GM18873 (cell line): ENCODE measurements around the gene HEXIM2.

ENCODE experiments used
- ATAC-seq: cut with Tn5 transposase; IDR thresholded peaks from one replicate; pipeline ENCODE4 v1.9.1; 2021; ENCODE audit warnings: mild to moderate bottlenecking, moderate library complexity, moderate number of reproducible peaks; ENCODE audit not compliant: unreplicated experiment, low FRiP score

HEXIM2 gene

GRCh38 chr17:45162025-45162687 lies 481 bp downstream of the HEXIM2 start:
- ATAC-seq = no peak

- no peak for ATAC-seq
Observed at GRCh38 chr17:45164734-45165269, 3.1 kb downstream of the HEXIM2 start.

DNA sequence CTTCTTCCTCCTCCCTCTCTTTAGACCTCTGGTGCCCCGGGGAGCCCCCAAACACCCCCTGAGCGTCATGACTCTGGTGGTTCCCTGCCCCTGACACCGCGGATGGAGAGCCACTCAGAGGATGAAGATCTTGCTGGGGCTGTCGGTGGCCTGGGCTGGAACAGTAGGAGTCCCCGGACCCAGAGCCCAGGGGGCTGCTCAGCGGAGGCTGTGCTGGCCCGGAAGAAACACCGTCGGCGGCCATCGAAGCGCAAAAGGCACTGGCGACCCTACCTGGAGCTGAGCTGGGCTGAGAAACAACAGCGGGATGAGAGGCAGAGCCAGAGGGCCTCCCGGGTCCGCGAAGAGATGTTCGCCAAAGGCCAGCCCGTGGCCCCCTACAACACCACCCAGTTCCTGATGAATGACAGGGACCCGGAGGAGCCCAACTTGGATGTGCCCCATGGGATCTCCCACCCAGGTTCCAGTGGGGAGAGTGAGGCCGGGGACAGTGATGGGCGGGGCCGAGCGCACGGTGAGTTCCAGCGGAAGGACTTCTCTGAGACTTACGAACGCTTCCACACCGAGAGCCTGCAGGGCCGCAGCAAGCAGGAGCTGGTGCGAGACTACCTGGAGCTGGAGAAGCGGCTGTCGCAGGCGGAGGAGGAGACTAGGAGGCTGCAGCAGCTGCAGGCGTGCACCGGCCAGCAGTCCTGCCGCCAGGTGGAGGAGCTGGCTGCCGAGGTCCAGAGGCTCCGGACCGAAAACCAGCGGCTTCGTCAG lies 7.5 kb downstream of the HEXIM2 start:
- ATAC-seq = no peak

- ATAC-seq = no peak
Observed at GRCh38 chr17:45170280-45170930, 8.7 kb downstream of the HEXIM2 start.

- no peak for ATAC-seq
Observed at GRCh38 chr17:45170931-45171337, 9.3 kb downstream of the HEXIM2 start.

DNA sequence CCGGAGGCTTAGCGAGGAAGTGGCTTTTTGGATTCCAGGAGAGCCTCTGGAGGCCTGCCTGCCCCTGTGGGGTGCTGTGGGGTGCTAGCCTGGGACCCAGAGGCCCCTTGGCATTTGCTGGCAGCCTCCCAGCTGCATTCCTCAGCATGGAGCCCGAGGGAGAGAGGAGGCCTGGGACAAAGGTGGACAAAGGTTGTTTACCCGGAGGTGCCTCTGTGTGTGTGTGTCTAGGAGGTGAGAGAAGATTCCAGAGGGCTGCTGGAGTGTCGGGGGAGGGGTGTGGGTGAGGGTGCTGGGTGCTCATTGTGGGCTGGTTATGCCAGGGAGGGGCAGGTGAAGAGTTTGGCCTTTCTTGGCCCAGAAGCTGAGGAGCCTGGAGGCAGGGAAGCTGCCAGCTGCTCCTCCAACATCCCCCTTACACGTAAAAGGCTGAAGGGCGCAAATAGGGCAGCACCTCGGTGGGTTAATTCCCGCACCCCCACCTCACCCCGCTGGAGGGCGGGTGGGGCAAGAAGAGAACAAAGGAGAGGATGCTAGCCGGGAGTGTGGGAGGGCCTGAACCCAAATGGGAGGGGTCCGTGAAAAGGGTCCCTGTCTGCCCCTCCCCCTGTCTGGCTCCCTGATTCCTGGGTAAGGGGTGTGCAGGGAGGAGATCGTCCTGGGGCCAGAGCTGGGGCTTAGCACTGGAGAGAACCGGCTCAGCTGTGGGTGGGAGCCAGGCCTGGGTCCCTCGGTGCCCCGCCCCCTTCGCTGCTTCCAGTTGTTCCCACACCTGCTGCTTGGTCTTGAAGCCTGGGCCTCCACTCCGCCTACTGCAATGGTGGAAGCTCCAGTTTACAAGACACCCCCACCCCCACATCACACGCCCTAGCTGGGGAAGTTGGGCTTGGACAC lies 9.9 kb downstream of the HEXIM2 start:
- ATAC-seq = no peak

DNA sequence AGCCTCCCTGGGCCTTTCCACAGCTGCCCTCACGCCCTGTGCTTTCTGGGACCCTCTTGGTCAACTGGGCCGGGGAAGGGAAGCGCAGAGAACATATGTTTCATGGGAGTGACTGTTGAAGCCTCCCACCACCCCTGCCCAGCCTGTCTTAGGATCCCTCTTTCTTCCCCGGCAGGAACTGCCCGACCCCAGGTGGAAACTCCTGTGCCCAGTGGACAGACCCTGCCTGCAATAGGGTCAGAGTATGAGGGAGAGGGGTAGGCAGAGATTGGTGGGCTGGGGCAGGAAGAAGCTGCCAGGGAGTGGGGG lies 10.5 kb downstream of the HEXIM2 start:
- ATAC-seq = no peak

DNA sequence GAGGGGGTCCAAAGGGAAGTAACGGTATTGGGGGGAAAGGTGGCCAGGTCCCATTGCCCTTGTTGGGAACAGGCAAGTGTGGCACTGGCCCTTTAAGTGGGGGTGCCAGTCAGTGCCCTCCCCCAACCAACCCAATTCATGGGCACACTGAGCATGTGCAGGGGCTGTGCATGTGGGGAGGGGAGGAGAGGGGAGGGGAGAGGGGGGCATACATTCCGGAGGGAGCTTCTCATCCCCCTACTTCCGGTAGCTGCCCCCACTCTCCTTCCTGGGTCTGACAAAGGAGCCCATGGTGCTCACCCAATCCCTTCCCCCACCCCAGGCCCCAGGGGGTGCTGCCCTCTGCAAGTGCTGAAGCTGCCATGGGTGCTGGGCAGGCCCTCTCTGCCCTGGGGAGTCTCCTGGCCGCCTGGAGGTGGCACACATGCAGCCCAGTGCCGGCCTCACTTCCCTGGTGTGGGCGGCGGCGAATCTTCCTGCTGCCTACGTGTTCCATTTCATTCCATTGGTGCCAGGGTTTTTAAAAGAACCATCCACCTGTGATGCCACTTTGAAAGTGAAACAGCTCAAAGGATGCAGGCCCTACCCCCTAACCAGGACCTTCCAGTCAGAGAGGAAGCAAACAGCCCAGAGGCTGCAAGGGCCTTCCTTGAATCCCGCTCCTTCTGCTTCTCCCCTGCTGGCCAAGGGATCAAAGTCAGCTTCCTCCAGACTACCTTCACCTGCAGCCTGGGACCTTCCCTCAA lies 11.0 kb downstream of the HEXIM2 start:
- ATAC-seq = no peak

DNA sequence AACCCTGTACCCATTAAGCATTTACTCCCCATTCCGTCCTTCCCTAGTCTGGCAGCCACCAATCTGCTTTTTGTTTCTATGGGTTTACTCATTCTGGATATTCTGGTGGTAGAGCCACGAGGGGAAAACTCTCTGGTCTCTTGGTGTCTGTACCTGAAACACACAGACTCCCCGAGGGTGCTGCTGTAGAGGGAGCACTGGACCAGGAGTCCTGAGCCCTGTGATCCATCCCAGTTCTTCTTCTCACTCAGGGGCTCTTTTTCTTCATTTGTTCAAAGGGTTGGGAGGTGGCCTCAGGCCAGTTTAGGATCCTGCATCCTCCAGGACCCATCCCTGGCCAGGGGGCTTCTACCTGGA lies 14.1 kb downstream of the HEXIM2 start:
- no peak for ATAC-seq

DNA sequence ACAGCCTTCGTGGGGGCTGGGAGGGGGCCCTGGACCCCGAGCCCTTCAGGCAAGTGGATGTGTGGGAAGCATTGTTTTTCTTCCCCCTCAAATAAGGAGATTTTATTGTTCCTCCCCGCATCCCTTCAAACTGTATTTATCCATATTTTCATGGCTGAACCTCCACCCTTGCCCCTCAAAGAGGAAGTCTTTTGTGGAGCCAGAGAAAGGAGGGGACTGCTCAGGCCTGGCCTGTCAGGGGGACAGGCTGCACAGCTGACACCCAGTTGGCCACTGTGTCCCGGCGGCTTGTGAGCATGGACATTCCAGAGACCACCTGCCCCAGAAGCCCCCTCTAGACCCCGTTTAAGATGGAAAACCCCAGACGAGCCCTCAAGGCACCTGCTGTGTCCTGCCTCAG lies 15.9 kb downstream of the HEXIM2 start:
- ATAC-seq = no peak

DNA sequence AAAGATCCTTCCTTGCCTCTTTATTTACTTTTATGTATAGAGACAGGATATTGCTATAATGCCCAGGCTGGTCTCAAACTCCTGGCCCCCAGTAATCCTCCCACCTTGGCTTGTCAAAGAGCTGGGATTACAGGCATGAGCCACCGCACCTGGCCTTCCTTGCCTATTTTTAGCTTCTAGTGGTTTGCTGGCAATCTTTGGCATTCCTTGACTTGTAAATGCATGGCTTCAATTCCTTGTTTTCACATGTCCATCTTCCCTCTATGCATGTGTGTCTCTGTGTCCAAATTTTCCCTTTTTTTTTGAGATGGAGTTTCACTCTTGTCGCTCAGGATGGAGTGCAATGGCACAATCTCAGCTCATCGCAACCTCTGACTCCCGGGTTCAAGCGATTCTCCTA lies 22.5 kb downstream of the HEXIM2 start:
- ATAC-seq = no peak

DNA sequence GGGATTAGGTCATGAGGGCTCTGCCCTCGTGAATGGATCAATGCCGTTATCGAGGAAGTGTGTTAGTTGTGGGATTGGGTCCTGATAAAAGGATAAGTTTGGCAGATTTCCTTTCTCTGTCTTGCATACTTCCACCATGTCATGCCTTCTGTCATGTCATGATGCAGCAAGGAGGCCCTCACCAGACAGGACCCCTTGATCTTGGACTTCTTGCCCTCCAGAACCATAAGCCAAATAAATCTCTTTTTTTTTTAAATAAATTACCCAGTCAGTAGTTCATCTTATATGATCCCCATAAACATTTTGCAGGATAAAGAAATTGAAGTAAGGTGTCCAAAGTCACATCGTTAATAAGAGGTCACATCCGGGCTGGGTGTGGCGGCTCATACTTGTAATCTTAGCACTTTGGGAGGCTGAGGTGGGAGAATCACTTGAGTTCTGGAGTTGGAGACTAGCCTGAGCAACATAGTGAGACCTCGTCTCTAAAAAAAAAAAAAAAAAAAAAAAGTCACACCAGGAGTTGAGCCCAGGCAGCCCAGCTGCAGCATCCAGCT lies 25.2 kb downstream of the HEXIM2 start:
- ATAC-seq = no peak

GRCh38 chr17:45189009-45189408 lies 27.3 kb downstream of the HEXIM2 start:
- no peak for ATAC-seq

GRCh38 chr17:45190503-45191255 lies 29.0 kb downstream of the HEXIM2 start:
- no peak for ATAC-seq

DNA sequence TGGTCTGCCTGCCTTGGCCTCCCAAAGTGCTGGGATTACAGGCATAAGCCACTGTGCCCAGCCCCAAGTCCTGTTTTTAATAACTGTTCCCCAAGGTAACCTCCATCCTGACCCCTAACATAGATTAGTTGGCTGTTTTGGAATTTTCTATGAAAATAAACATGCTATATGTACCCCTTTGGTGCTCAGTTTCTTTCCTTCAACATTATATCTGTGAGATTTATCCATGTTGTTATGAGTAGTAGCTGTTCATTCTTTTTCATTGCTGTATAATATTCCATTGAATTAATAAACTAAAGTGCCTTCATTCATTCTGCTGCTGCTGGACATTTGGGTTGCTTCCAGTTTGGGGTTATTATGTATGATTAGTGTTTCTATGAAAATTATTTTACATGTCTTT lies 33.7 kb downstream of the HEXIM2 start:
- no peak for ATAC-seq

GRCh38 chr17:45197108-45197507 lies 35.4 kb downstream of the HEXIM2 start:
- ATAC-seq = no peak

GRCh38 chr17:45197555-45198334 lies 36.1 kb downstream of the HEXIM2 start:
- no peak for ATAC-seq

GRCh38 chr17:45200701-45201100 lies 39.0 kb downstream of the HEXIM2 start:
- no peak for ATAC-seq
